ENCODE data around the gene ATP2B1. TPM values are rescaled to one million over a fixed set of nuclear protein-coding genes. Genes with fewer than 3 reads are reported as not detected.

Gene ATP2B1
- total and polyA plus RNA-seq, 12 donors: 6.3 to 37.3 (median 17.4) TPM

- peaks cover 0 to 16% of the 10 kb centered on the region in 2 donors for H3K36me3 ChIP-seq (replicated peaks in 1 of 2)
- no peaks in the 10 kb centered on the region for H3K9me3 ChIP-seq (replicated peaks in 1 of 3)
- intact Hi-C loops (cut with DNase I): no loop called here
- H3K4me3 ChIP-seq: no peak overlapping the region
- no peak overlapping the region for H3K27ac ChIP-seq
- H3K4me1 ChIP-seq (replicated peaks in 1 of 2): no peaks in the 10 kb centered on the region
- 88 to 96% (median 91%) methylated on average over 1 of the region's 1 CpG for WGBS, 4 donors
- H3K27me3 ChIP-seq: no peaks in the 10 kb centered on the region
- DNase-seq: no peak
- TF ChIP-seq CTCF (IDR thresholded peaks at IDR 0.05): no peak
- no peak for TF ChIP-seq POLR2A (IDR thresholded peaks at IDR 0.05)
Observed at GRCh38 chr12:89597770-89598169, 110.9 kb downstream of the ATP2B1 start.

GRCh38 chr12:89597210-89597609 is 111.4 kb downstream of the ATP2B1 start:
- no peak for TF ChIP-seq CTCF (IDR thresholded peaks at IDR 0.05)
- no peak for TF ChIP-seq POLR2A (IDR thresholded peaks at IDR 0.05)
- Histone ChIP-seq H3K27me3 (no peaks in the 10 kb centered on the region), H3K27ac (no peak overlapping the region), H3K9me3 (replicated peaks in 1 of 3) (no peaks in the 10 kb centered on the region), H3K4me1 (replicated peaks in 1 of 2) (no peaks in the 10 kb centered on the region), H3K4me3 (no peak overlapping the region), H3K36me3 (replicated peaks in 1 of 2) (peaks cover 0 to 12% of the 10 kb centered on the region in 2 donors)
- intact Hi-C loops (cut with DNase I): no loop called here
- WGBS, 4 donors: 73 to 84% (median 77%) methylated on average over 4 of the region's 4 CpGs
- no peak for DNase-seq

GRCh38 chr12:89593873-89594272 is 114.8 kb downstream of the ATP2B1 start:
- peaks cover 0 to 8% of the 10 kb centered on the region in 2 donors for H3K36me3 ChIP-seq (replicated peaks in 1 of 2)
- TF ChIP-seq CTCF (IDR thresholded peaks at IDR 0.05) (no peak), POLR2A (IDR thresholded peaks at IDR 0.05) (no peak)
- intact Hi-C loops (cut with DNase I): no loop called here
- WGBS, 4 donors: 92 to 94% (median 94%) methylated on average over 5 of the region's 5 CpGs
- no peaks in the 10 kb centered on the region for H3K9me3 ChIP-seq (replicated peaks in 1 of 3)
- H3K27me3 ChIP-seq: no peaks in the 10 kb centered on the region
- no peak overlapping the region for H3K27ac ChIP-seq
- DNase-seq: no peak
- no peak overlapping the region for H3K4me3 ChIP-seq
- no peaks in the 10 kb centered on the region for H3K4me1 ChIP-seq (replicated peaks in 1 of 2)

- intact Hi-C loops (cut with DNase I): no loop called here
- DNase-seq: no peak
- WGBS, 4 donors: 86 to 93% (median 92%) methylated on average over 4 of the region's 4 CpGs
- no peaks in the 10 kb centered on the region for H3K9me3 ChIP-seq (replicated peaks in 1 of 3)
- H3K4me1 ChIP-seq (replicated peaks in 1 of 2): no peaks in the 10 kb centered on the region
- H3K36me3 ChIP-seq (replicated peaks in 1 of 2): peaks cover 0 to 8% of the 10 kb centered on the region in 2 donors
- no peak overlapping the region for H3K4me3 ChIP-seq
- no peak for TF ChIP-seq POLR2A (IDR thresholded peaks at IDR 0.05)
- TF ChIP-seq CTCF (IDR thresholded peaks at IDR 0.05): no peak
- no peak overlapping the region for H3K27ac ChIP-seq
- H3K27me3 ChIP-seq: no peaks in the 10 kb centered on the region
Observed at GRCh38 chr12:89593233-89593632, 115.4 kb downstream of the ATP2B1 start.
